ENCODE measurements around the gene SAMD3. TPM values are rescaled to one million over a fixed set of nuclear protein-coding genes. Genes with fewer than 3 reads are reported as not detected.
"Not testable (repeated sequence)": the region's sequence is repeated elsewhere in the genome, so short reads cannot be mapped to it uniquely, and the experiment has no call there.

Gene SAMD3
- total RNA-seq, 1 donor, result 3.0 TPM

DNA sequence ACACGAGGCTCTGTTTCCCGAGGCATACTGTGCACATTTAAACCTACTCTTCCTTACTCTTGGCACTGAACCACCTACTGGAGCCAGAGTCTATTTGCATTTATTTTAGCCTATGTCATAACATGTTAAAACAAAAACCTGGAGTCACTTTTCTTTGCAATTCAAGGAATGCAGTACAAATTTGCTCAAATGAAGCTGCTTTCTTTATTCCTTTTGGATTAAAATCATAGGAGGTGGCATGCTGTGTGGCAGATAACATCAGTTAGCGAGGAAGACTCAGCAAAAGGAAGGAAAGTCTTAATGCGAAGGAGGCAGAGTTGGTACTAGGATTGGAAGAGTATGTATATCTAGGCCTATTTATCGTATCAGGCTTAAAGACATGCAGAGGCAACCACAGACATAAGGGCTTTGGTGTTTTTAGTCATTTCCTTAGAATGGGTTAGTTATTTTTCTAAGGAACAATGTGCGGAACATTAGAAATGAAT is 92.9 kb downstream of the SAMD3 start:
- DNase-seq (ENCODE audit: low read depth), result no peak
- TF ChIP-seq, protein P1, sequence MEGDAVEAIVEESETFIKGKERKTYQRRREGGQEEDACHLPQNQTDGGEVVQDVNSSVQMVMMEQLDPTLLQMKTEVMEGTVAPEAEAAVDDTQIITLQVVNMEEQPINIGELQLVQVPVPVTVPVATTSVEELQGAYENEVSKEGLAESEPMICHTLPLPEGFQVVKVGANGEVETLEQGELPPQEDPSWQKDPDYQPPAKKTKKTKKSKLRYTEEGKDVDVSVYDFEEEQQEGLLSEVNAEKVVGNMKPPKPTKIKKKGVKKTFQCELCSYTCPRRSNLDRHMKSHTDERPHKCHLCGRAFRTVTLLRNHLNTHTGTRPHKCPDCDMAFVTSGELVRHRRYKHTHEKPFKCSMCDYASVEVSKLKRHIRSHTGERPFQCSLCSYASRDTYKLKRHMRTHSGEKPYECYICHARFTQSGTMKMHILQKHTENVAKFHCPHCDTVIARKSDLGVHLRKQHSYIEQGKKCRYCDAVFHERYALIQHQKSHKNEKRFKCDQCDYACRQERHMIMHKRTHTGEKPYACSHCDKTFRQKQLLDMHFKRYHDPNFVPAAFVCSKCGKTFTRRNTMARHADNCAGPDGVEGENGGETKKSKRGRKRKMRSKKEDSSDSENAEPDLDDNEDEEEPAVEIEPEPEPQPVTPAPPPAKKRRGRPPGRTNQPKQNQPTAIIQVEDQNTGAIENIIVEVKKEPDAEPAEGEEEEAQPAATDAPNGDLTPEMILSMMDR (IDR thresholded peaks at IDR 0.05; ENCODE audit: insufficient read depth, low read depth, low read length), result no peak
- no peak overlapping the region for H3K4me3 ChIP-seq (ENCODE audit: low read depth, low read length)

DNA sequence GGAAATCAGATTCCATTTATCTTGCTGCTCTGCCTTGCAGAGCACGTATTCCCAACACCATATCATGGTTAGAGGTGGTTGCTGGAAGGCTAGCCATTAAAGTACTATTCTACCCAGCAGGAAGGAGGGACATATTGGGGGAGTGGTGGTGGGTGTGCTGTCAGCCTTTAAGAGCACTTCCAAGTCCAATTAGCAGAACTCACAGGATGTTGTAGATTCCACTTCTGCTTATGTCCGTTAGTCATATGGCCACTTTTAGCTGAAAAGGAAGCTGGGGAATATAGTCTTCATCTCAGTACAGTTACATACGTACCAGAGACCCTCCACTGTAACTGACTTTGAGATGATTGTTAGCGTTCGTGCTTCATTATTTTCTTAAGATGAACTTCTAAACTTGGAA is 94.4 kb downstream of the SAMD3 start:
- TF ChIP-seq, protein P1 (IDR thresholded peaks at IDR 0.05; ENCODE audit: insufficient read depth, low read depth, low read length), result no peak
- H3K4me3 ChIP-seq (ENCODE audit: low read depth, low read length), result no peak overlapping the region
- no peak for DNase-seq (ENCODE audit: low read depth)

DNA sequence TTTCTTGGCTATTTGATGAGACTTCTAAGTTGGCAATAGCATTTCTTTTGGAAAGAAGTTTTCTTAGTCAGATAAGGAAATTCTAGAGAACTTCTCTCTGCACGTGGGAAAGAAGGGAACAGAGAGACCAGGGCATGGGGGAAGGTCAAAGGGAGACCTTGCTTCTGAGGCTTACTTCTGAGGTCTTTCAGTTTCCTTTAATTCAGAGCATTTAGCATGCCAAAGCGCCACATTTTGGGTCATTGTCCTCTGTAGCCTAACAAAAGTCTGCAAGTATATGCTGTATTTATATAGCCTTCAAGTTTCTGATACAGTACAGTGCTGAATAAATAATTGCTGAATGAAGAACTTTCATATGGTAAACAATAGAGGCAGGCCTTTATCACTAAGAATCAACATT is 95.6 kb downstream of the SAMD3 start:
- no peak for DNase-seq (ENCODE audit: low read depth)
- H3K4me3 ChIP-seq (ENCODE audit: low read depth, low read length), result no peak overlapping the region
- TF ChIP-seq, protein P1 (IDR thresholded peaks at IDR 0.05; ENCODE audit: insufficient read depth, low read depth, low read length), result no peak

DNA sequence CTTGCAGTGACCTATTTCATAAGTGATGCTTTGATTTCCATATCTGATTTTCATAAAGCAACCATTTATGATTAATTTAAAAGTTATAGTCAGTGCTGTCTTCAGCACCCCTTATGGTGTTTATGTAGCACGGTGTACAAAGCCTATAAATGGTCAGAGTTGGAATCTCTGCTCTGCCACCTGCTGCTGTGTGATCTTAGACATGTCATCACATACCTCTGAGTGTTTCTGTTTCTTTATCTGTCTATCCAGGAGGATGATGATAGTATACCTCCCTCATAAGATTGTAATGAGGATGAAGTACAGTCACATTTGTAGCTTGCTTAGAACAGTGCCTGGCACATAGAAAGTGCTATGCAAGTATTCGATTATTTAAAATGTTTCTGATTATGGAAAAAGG is 100.5 kb downstream of the SAMD3 start:
- TF ChIP-seq, protein P1 (IDR thresholded peaks at IDR 0.05; ENCODE audit: insufficient read depth, low read depth, low read length), result no peak
- no peak overlapping the region for H3K4me3 ChIP-seq (ENCODE audit: low read depth, low read length)
- DNase-seq (ENCODE audit: low read depth), result no peak

DNA sequence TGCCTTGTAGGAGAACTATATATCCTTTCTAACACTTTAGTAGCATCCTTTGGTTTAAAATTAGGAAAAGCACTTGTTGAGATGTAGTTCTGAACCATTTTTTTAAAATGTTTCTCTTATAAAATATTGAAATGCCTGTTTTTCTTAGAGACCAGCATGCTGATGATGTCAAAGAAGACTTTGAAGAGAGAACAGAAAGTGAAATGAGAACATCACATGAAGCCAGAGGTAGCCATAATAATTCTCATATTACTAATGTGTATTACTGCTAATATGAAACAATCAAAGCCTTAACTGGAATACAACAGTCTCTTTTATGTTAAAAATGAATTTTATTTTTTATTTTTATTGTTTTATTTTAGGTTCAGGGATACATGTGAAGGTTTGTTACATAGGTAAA is 102.0 kb downstream of the SAMD3 start:
- TF ChIP-seq, protein P1 (IDR thresholded peaks at IDR 0.05; ENCODE audit: insufficient read depth, low read depth, low read length), result no peak
- DNase-seq (ENCODE audit: low read depth), result no peak
- no peak overlapping the region for H3K4me3 ChIP-seq (ENCODE audit: low read depth, low read length)

DNA sequence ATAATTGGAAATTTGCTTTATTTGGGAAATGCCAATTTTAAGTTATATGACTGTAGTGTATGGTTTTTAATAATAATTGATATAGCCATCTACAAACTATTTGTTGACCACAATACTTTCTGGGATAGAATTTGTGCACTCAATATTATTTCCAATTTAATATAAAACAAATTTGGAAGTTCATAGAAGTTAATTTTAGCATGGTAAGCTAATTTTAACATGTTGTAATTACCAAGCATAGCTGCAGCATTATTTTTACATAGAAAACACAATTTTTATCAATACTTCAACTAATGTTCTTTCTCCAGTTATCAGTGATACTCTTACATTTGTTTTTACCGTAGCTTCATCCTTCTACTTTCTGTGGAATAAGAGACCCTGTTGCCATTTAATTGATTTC is 103.5 kb downstream of the SAMD3 start:
- TF ChIP-seq, protein P1 (IDR thresholded peaks at IDR 0.05; ENCODE audit: insufficient read depth, low read depth, low read length), result no peak
- no peak for DNase-seq (ENCODE audit: low read depth)
- no peak overlapping the region for H3K4me3 ChIP-seq (ENCODE audit: low read depth, low read length)

DNA sequence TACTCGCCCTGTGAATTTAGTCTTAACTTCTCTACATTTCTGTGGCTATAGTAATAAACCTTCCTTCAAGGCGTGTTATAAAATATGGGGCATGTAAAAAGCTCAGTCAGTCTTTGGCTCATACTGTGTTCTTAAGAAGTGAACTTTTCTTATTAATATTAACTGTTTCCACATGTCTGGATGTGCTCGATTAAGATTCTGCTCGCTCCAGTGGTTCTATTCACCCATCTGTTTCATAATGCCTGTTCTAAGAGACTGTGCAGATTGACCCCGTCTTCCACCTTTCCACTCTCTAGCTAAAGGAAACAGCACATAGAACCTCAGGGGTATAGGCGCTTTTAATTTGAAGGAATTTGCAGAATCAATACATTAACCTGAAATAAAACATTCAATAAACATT is 104.5 kb downstream of the SAMD3 start:
- TF ChIP-seq, protein P1 (IDR thresholded peaks at IDR 0.05; ENCODE audit: insufficient read depth, low read depth, low read length), result no peak
- no peak overlapping the region for H3K4me3 ChIP-seq (ENCODE audit: low read depth, low read length)
- DNase-seq (ENCODE audit: low read depth), result no peak

DNA sequence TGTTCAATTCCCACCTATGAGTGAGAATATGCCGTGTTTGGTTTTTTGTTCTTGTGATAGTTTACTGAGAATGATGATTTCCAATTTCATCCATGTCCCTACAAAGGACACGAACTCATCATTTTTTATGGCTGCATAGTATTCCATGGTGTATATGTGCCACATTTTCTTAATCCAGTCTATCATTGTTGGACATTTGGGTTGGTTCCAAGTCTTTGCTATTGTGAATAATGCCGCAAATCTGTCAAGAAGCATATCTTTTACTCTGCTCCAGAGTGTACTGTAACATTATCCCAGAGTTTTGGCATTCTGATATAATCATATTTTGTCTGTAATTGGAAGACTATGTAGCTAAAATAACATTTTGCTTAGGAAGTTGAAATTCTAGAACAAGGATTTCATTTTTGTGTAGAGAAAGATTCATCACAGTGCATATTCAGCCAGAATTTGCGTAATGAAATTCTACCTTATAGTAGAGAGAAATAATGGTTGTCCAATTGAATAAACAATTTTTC is 105.5 kb downstream of the SAMD3 start:
- H3K4me3 ChIP-seq (ENCODE audit: low read depth, low read length); DNase-seq (ENCODE audit: low read depth): not testable (repeated sequence)
